Measurements from ENCODE around the gene FSD1.
A peak's percentile ranks its signal among the peaks of the same experiment; 100 is the strongest.

Gene FSD1

GRCh38 chr19:4319067-4319718 lies 14.8 kb downstream of the FSD1 start:
- DNase-seq (ENCODE audit: low read depth in 2 of 2), result no peak

- DNase-seq (ENCODE audit: low read depth in 2 of 2), result no peak
Observed at GRCh38 chr19:4320419-4320818, 16.0 kb downstream of the FSD1 start.

- DNase-seq (ENCODE audit: low read depth in 2 of 2), result no peak
Observed at GRCh38 chr19:4322942-4323665, 18.7 kb downstream of the FSD1 start.

- no peak for DNase-seq (ENCODE audit: low read depth in 2 of 2)
Observed at GRCh38 chr19:4323692-4324091, 19.3 kb downstream of the FSD1 start.

- no peak for DNase-seq (ENCODE audit: low read depth in 2 of 2)
Observed at GRCh38 chr19:4324228-4324627, 19.8 kb downstream of the FSD1 start.

- no peak for DNase-seq (ENCODE audit: low read depth in 2 of 2)
Observed at GRCh38 chr19:4326215-4326836, 21.9 kb downstream of the FSD1 start.

GRCh38 chr19:4326837-4327251 lies 22.4 kb downstream of the FSD1 start:
- no peak for DNase-seq (ENCODE audit: low read depth in 2 of 2)

GRCh38 chr19:4327252-4327876 lies 23.0 kb downstream of the FSD1 start:
- DNase-seq (ENCODE audit: low read depth in 2 of 2), result peak; percentile 84 to 85

GRCh38 chr19:4327877-4328242 lies 23.5 kb downstream of the FSD1 start:
- no peak for DNase-seq (ENCODE audit: low read depth in 2 of 2)

- peak; percentile 95 to 99 for DNase-seq (ENCODE audit: low read depth in 2 of 2)
Observed at GRCh38 chr19:4328243-4328990, 24.0 kb downstream of the FSD1 start.

GRCh38 chr19:4328991-4329681 lies 24.7 kb downstream of the FSD1 start:
- DNase-seq (ENCODE audit: low read depth in 2 of 2), result peak in 1 of 2 donors; percentile 47

- DNase-seq (ENCODE audit: low read depth in 2 of 2), result no peak
Observed at GRCh38 chr19:4329858-4330257, 25.5 kb downstream of the FSD1 start.

- no peak for DNase-seq (ENCODE audit: low read depth in 2 of 2)
Observed at GRCh38 chr19:4334929-4335570, 30.7 kb downstream of the FSD1 start.

GRCh38 chr19:4337906-4338440 lies 33.6 kb downstream of the FSD1 start:
- no peak for DNase-seq (ENCODE audit: low read depth in 2 of 2)

GRCh38 chr19:4338441-4339355 lies 34.3 kb downstream of the FSD1 start, which contains the start of gene STAP2:
TSS of gene STAP2 (minus strand) at chr19:4338827. CDS start at chr19:4338753, 74 bp downstream.
- peak in 1 of 2 donors; percentile 22 for DNase-seq (ENCODE audit: low read depth in 2 of 2)

- no peak for DNase-seq (ENCODE audit: low read depth in 2 of 2)
Observed at GRCh38 chr19:4342314-4342614, 37.9 kb downstream of the FSD1 start.

- DNase-seq (ENCODE audit: low read depth in 2 of 2), result peak; percentile 90 to 91
Observed at GRCh38 chr19:4342615-4343369, 38.4 kb downstream of the FSD1 start.
